Mesendoderm (in vitro differentiated cells): ENCODE measurements around the gene KLHL17.

ENCODE experiments used
- DNase-seq: peaks from one replicate; pipeline ENCODE4 v3.0.0; 2013
- H2AK5ac ChIP-seq: 2 replicates; pipeline ENCODE4 v1.6.1; 2013; ENCODE audit warnings: low read length, inconsistent platforms
- H2BK120ac ChIP-seq: 2 replicates; pipeline ENCODE4 v1.6.1; 2013; ENCODE audit warnings: low read depth, mild to moderate bottlenecking, low read length, moderate library complexity, mixed read lengths
- H2BK15ac ChIP-seq: replicated peaks from 2 replicates; pipeline ENCODE4 v1.6.1; 2013; ENCODE audit warnings: low read depth, mild to moderate bottlenecking, moderate library complexity
- H2BK5ac ChIP-seq: 2 replicates; pipeline ENCODE4 v1.6.1; 2013; ENCODE audit warnings: low read length, inconsistent platforms
- H3K18ac ChIP-seq: 2 replicates; pipeline ENCODE4 v1.6.1; 2013; ENCODE audit warnings: mild to moderate bottlenecking, low read length, mixed read lengths
- H3K23ac ChIP-seq: one replicate; pipeline ENCODE4 v1.6.1; 2013; ENCODE audit warnings: low read length
- H3K27ac ChIP-seq: 2 replicates; pipeline ENCODE4 v1.5.1; 2013; ENCODE audit warnings: low read depth, mild to moderate bottlenecking, inconsistent platforms, low read length, moderate library complexity
- H3K27me3 ChIP-seq: 2 replicates; pipeline ENCODE4 v1.6.1; 2013; ENCODE audit warnings: low read length, control low read depth, mild to moderate bottlenecking, inconsistent platforms; ENCODE audit not compliant: insufficient read depth, poor library complexity
- H3K36me3 ChIP-seq: 2 replicates; pipeline ENCODE4 v1.6.1; 2013; ENCODE audit warnings: low read length, inconsistent platforms; ENCODE audit not compliant: control insufficient read depth, insufficient read depth
- H3K4ac ChIP-seq: one replicate; pipeline ENCODE4 v1.6.1; 2013; ENCODE audit warnings: low read depth, mild to moderate bottlenecking, low read length, moderate library complexity
- H3K4me1 ChIP-seq: 2 replicates; pipeline ENCODE4 v1.6.1; 2013; ENCODE audit warnings: low read depth, low read length, inconsistent platforms; ENCODE audit not compliant: control insufficient read depth
- H3K4me2 ChIP-seq: 2 replicates; pipeline ENCODE4 v1.6.1; 2013; ENCODE audit warnings: low read length
- H3K4me3 ChIP-seq: 2 replicates; pipeline ENCODE4 v1.5.1; 2013; ENCODE audit warnings: mild to moderate bottlenecking, low read length
- H3K56ac ChIP-seq: one replicate; pipeline ENCODE4 v1.6.1; 2013; ENCODE audit warnings: low read length
- H3K79me1 ChIP-seq: 2 replicates; pipeline ENCODE4 v1.6.1; 2013; ENCODE audit warnings: low read length, inconsistent platforms
- H3K79me2 ChIP-seq: 2 replicates; pipeline ENCODE4 v1.6.1; 2013; ENCODE audit warnings: mild to moderate bottlenecking, low read length; ENCODE audit not compliant: control insufficient read depth, insufficient read depth
- H3K9ac ChIP-seq: 2 replicates; pipeline ENCODE4 v1.6.1; 2013; ENCODE audit warnings: low read length, inconsistent platforms
- H4K5ac ChIP-seq: one replicate; pipeline ENCODE4 v1.6.1; 2013; ENCODE audit warnings: low read length
- H4K8ac ChIP-seq: one replicate; pipeline ENCODE4 v1.6.1; 2013; ENCODE audit warnings: low read depth, mild to moderate bottlenecking, control low read depth, low read length, moderate library complexity
- WGBS: extraction: QIAGEN DNeasy Blood & Tissue Kit; methylation state at CpG from one replicate; pipeline ENCODE4 v1.1.7; 2013; ENCODE audit warnings: low lambda C conversion rate, missing lambda C conversion rate; ENCODE audit not compliant: insufficient coverage; ENCODE audit errors: extremely low coverage; 5-methylcytosine and 5-hydroxymethylcytosine counted together

KLHL17 gene

DNA sequence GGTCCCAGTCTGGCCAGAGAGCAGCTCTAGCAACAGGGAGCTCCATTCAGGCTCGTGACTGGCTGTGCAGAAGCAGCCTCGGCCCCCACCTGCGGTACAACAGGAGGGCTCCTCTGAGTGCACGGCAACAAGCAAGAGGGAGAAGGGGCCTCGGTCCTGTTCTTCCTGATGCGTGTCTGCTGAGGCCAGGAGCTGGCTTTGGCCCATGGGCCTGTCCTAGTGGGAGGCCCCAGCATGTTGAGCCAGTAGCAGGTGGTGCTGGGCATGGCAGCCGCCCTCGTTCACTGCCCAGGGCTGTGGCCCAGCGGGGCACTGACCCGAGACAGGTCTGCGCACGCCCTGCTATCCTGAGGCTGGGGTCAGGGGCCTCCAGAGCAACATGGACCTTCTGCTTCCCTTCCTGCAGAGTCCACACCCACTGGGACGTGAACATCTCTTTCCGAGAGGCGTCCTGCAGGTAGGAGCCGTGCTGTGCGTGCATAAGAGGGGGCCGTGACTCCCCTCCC is 29.7 kb upstream of the KLHL17 start:
- no peak overlapping the region for H3K9ac ChIP-seq
- H3K27me3 ChIP-seq: peaks cover 6% of the 10 kb centered on the region

GRCh38 chr1:931380-932172 is 28.8 kb upstream of the KLHL17 start:
- DNase-seq: no peak
- Histone ChIP-seq H3K36me3 (peaks cover 2% of the 10 kb centered on the region), H4K5ac (no peak overlapping the region), H3K27ac (no peak overlapping the region), H2BK15ac (no peak overlapping the region), H2BK5ac (peak overlapping the region; percentile 11), H3K23ac (no peak overlapping the region), H3K79me1 (peaks cover 2% of the 10 kb centered on the region), H3K4ac (no peak overlapping the region), H4K8ac (no peak overlapping the region), H3K56ac (peak overlapping the region; percentile 30), H3K27me3 (no peaks in the 10 kb centered on the region), H2AK5ac (no peak overlapping the region), H3K79me2 (no peaks in the 10 kb centered on the region), H3K4me2 (no peak overlapping the region), H3K4me1 (peaks cover 13% of the 10 kb centered on the region), H3K4me3 (no peak overlapping the region), H2BK120ac (no peak overlapping the region), H3K9ac (no peak overlapping the region), H3K18ac (no peak overlapping the region)
- no CpG with 5 or more reads among the region's 15 CpGs for WGBS

More for the DNA sequence above, 29.7 kb upstream of the KLHL17 start:
- H4K8ac ChIP-seq: no peak overlapping the region
- no peak overlapping the region for H3K4me3 ChIP-seq
- H3K23ac ChIP-seq: peak overlapping the region; percentile 15
- no CpG with 5 or more reads among the region's 18 CpGs for WGBS
- H3K18ac ChIP-seq: no peak overlapping the region
- no peak overlapping the region for H3K4ac ChIP-seq
- no peak overlapping the region for H2BK15ac ChIP-seq
- no peak overlapping the region for H3K4me2 ChIP-seq
- no peak overlapping the region for H3K27ac ChIP-seq
- peaks cover 6% of the 10 kb centered on the region for H3K79me1 ChIP-seq
- no peak overlapping the region for H4K5ac ChIP-seq
- no peak overlapping the region for H2BK120ac ChIP-seq
- no peak for DNase-seq
- H3K79me2 ChIP-seq: no peaks in the 10 kb centered on the region
- no peak overlapping the region for H2AK5ac ChIP-seq
- H2BK5ac ChIP-seq: no peak overlapping the region
- H3K36me3 ChIP-seq: peaks cover 2% of the 10 kb centered on the region
- H3K56ac ChIP-seq: no peak overlapping the region
- peaks cover 13% of the 10 kb centered on the region for H3K4me1 ChIP-seq

GRCh38 chr1:932173-932510 is 28.2 kb upstream of the KLHL17 start:
- Histone ChIP-seq H3K27ac (no peak overlapping the region), H3K23ac (no peak overlapping the region), H4K5ac (no peak overlapping the region), H3K9ac (no peak overlapping the region), H4K8ac (no peak overlapping the region), H3K4ac (no peak overlapping the region), H3K27me3 (no peaks in the 10 kb centered on the region), H2BK120ac (no peak overlapping the region), H3K18ac (no peak overlapping the region), H2BK5ac (no peak overlapping the region), H2AK5ac (no peak overlapping the region), H3K4me1 (peaks cover 13% of the 10 kb centered on the region), H3K79me2 (no peaks in the 10 kb centered on the region), H3K4me3 (no peak overlapping the region), H3K36me3 (peaks cover 2% of the 10 kb centered on the region), H3K4me2 (no peak overlapping the region), H3K56ac (peak overlapping the region; percentile 18), H3K79me1 (no peaks in the 10 kb centered on the region), H2BK15ac (no peak overlapping the region)
- no CpG with 5 or more reads among the region's 16 CpGs for WGBS
- no peak for DNase-seq

GRCh38 chr1:932776-933602 is 27.4 kb upstream of the KLHL17 start:
- Histone ChIP-seq H3K56ac (no peak overlapping the region), H3K36me3 (peaks cover 2% of the 10 kb centered on the region), H4K8ac (no peak overlapping the region), H2BK5ac (no peak overlapping the region), H3K4me2 (no peak overlapping the region), H3K4me1 (peaks cover 13% of the 10 kb centered on the region), H3K27me3 (no peaks in the 10 kb centered on the region), H2AK5ac (no peak overlapping the region), H3K23ac (no peak overlapping the region), H2BK15ac (no peak overlapping the region), H3K79me2 (no peaks in the 10 kb centered on the region), H2BK120ac (no peak overlapping the region), H3K27ac (no peak overlapping the region), H3K9ac (no peak overlapping the region), H3K79me1 (no peaks in the 10 kb centered on the region), H3K4me3 (no peak overlapping the region), H3K18ac (no peak overlapping the region), H3K4ac (no peak overlapping the region), H4K5ac (no peak overlapping the region)
- no peak for DNase-seq
- WGBS: no CpG with 5 or more reads among the region's 25 CpGs

GRCh38 chr1:933603-933940 is 26.8 kb upstream of the KLHL17 start:
- no peaks in the 10 kb centered on the region for H3K79me2 ChIP-seq
- no peak overlapping the region for H4K5ac ChIP-seq
- no peak overlapping the region for H4K8ac ChIP-seq
- no peak overlapping the region for H3K9ac ChIP-seq
- no peak overlapping the region for H2AK5ac ChIP-seq
- H3K4me3 ChIP-seq: no peak overlapping the region
- H3K4me2 ChIP-seq: no peak overlapping the region
- H3K56ac ChIP-seq: no peak overlapping the region
- H3K27ac ChIP-seq: no peak overlapping the region
- H3K4me1 ChIP-seq: peaks cover 13% of the 10 kb centered on the region
- no peak overlapping the region for H3K4ac ChIP-seq
- no peak for DNase-seq
- no peaks in the 10 kb centered on the region for H3K27me3 ChIP-seq
- H3K36me3 ChIP-seq: peaks cover 2% of the 10 kb centered on the region
- no peak overlapping the region for H3K18ac ChIP-seq
- H2BK15ac ChIP-seq: no peak overlapping the region
- H3K23ac ChIP-seq: no peak overlapping the region
- WGBS: no CpG with 5 or more reads among the region's 10 CpGs
- no peak overlapping the region for H2BK5ac ChIP-seq
- H2BK120ac ChIP-seq: no peak overlapping the region
- H3K79me1 ChIP-seq: no peaks in the 10 kb centered on the region
